Thyroid gland (tissue), 4 donors: ENCODE results near the gene ZNF19.

Experiments used
- POLR2A ChIP-seq, 2 donors: fragments of 450-650 bp; IDR thresholded peaks; one replicate each; pipeline ENCODE4 v1.6.1; 2017; ENCODE audit warnings: antibody characterized with exemption in 2 of 2, mild to moderate bottlenecking in 2 of 2, moderate library complexity in 1 of 2
- TF ChIP-seq, protein P1 (sequence below), 6 experiments: fragments of 200-600 bp in 3 of 6; fragments of 450-650 bp in 3 of 6; sonication (generic) in 3 of 6; IDR thresholded peaks; one replicate each; pipeline ENCODE4 v1.5.1; 2016 to 2019; ENCODE audit warnings: antibody characterized with exemption in 6 of 6, mild to moderate bottlenecking in 2 of 6, inconsistent platforms in 1 of 6, moderate library complexity in 1 of 6

DNA sequence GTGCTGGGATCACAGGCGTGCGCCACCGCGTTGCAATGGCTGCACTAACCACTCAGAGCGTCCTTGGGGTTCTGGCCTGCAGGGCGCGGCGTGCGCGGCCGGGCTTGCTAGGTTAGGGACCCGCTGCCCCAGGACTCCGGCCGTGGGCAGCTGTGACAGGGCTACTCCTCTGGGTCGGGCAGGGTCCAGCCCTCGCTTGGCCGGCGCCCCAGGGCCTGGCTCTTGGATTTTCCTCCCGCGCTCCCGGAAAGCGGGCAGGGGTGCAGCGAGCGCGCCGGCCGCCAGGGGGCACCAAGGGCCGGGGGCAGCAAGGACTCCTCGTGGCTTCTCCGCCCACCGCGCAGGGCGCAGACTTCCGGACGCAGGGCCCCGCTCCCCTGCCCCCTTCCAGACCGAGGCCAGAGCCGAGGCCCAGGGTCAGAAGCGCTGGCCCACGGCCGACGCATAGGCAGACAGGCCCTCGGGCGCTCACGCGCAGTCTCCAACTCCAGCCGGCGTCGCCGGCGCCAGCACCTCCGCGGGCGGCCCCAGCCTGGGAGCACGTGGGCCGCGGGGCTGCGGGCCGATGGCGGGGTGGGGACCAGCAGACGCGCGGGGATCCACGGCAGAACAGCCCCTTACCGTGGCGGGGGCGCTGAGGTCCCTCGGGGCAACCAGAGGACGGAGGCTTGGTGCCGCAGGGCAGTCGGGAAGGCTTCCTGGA is 47.6 kb downstream of the ZNF19 start:
- TF ChIP-seq, protein P1, sequence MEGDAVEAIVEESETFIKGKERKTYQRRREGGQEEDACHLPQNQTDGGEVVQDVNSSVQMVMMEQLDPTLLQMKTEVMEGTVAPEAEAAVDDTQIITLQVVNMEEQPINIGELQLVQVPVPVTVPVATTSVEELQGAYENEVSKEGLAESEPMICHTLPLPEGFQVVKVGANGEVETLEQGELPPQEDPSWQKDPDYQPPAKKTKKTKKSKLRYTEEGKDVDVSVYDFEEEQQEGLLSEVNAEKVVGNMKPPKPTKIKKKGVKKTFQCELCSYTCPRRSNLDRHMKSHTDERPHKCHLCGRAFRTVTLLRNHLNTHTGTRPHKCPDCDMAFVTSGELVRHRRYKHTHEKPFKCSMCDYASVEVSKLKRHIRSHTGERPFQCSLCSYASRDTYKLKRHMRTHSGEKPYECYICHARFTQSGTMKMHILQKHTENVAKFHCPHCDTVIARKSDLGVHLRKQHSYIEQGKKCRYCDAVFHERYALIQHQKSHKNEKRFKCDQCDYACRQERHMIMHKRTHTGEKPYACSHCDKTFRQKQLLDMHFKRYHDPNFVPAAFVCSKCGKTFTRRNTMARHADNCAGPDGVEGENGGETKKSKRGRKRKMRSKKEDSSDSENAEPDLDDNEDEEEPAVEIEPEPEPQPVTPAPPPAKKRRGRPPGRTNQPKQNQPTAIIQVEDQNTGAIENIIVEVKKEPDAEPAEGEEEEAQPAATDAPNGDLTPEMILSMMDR (IDR thresholded peaks at IDR 0.05): peak in 2 of 6 experiments; percentile 8 to 22
- no peak for TF ChIP-seq POLR2A (IDR thresholded peaks at IDR 0.05)
